Measurements from ENCODE around the gene SLC7A10. TPM values are rescaled to one million over a fixed set of nuclear protein-coding genes. Genes with fewer than 3 reads are reported as not detected.

SLC7A10 gene
- total RNA-seq, 1 experiment from 2014 or later = not detected

GRCh38 chr19:33255781-33256180 is 30.1 kb upstream of the SLC7A10 start:
- DNase-seq (ENCODE audit: low spot score) = no peak

DNA sequence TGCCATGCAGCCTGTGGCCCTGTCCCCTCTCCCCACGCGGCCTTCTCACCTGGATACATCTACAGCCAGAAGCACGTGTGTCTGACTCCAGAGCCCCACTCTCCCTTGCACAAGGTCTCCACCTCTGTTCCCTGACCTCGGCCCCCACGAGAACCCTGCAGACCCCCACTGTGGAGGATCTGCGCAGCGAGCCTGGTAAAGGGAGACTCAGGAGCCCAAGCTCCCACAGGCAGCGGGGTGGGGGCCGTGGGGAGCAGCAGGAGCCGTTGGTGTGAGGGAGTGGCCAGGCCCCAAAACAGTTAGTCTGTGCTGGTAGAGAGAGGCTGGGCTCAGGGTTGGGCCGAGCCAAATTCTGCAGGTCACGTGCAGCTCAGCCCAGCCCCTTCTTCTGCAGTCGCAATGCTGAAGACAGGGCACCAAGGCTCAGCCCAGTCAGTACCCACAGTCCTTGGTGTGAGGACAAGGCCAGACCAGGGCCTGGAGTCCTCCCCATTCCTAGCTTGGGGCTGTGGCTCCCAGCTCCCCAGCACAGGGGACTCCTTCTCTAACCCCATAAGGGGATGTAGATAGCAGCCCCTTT is 28.7 kb upstream of the SLC7A10 start:
- DNase-seq (ENCODE audit: low spot score) = no peak

GRCh38 chr19:33252971-33253370 is 27.3 kb upstream of the SLC7A10 start:
- no peak for DNase-seq (ENCODE audit: low spot score)

DNA sequence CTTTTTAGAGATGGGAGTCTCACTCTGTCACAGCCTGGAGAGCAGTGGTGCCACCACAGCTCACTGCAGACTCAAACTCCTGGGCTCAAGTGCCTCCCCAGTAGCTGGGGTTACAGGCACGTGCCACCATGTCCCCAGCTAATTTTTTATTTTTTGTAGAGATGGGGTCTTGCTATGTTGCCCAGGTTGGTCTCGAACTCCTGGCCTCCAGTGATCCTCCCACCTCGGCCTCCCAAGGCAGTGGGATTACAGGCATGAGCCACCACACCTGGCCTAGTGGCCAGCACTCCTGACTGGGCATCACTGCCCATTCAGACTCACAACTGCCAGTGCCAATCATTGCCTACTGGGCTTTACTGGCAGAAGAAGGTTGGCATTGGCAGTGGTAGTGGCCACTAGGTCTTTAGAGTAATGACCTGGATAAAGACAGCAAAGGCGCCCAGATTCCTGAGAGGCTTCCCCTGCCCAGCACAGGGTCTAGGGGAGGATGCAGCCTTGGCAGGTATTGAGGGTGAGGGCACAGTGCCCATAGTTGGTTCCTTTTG is 26.8 kb upstream of the SLC7A10 start:
- DNase-seq (ENCODE audit: low spot score) = no peak

- DNase-seq (ENCODE audit: low spot score) = no peak
Measured at GRCh38 chr19:33251526-33252090, 26.0 kb upstream of the SLC7A10 start.

GRCh38 chr19:33251076-33251475 is 25.4 kb upstream of the SLC7A10 start:
- DNase-seq (ENCODE audit: low spot score) = no peak

GRCh38 chr19:33250500-33250899 is 24.9 kb upstream of the SLC7A10 start:
- DNase-seq (ENCODE audit: low spot score) = no peak

DNA sequence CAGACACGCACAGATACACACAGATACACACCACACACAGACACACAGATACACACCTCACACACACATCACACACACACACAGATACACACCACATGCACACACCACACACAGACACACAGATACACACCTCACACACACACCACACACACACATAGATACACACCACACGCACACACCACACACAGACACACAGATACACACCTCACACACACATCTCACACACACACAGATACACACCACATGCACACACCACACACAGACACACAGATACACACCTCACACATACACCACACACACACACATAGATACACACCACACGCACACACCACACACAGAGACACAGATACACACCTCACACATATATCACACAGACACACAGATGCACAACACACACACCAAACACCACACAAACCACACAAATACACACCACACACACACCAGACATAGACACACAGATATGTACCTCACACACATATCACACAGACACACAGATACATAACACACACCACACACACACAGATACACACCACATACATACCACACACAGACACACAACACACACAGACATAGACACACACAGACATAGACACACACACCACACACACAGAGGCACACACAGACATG is 24.2 kb upstream of the SLC7A10 start:
- DNase-seq (ENCODE audit: low spot score) = no peak

DNA sequence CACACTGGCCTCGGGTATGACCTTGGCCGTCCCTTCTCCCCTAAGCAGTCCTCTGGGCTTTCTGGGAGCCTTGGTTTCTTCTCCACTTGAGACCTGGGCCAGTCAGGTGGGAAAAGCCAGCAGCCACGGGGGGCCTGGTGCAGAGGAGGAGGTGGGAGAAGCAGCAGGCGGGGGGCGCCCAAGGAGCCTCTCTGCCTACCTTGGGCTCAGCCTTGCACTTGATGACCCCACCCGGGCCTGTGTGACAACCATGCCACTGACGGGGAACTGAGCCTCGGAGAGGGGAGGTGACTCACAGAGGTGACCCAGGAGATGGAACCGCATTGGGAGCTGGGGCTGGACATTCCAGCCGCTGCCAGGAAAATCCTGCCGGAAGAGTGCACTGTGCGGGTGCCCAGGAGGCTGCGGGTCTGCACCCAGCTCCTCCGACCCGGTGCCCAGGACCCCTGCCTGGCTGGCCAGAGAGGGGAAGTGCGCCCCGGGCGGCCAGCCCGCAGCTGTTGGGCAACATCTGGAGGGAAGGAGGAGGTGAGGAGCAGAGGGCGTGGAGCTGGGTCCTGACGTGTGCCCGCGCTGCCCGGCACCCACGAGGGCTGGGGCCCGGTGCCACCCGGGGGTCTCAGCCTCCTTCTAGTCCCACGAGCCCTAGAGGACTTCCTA is 23.4 kb upstream of the SLC7A10 start:
- DNase-seq (ENCODE audit: low spot score) = peak; percentile 64

GRCh38 chr19:33248553-33248953 is 22.9 kb upstream of the SLC7A10 start:
- no peak for DNase-seq (ENCODE audit: low spot score)

- no peak for DNase-seq (ENCODE audit: low spot score)
Measured at GRCh38 chr19:33248104-33248503, 22.5 kb upstream of the SLC7A10 start.

- no peak for DNase-seq (ENCODE audit: low spot score)
Measured at GRCh38 chr19:33247441-33247819, 21.8 kb upstream of the SLC7A10 start.

- no peak for DNase-seq (ENCODE audit: low spot score)
Measured at GRCh38 chr19:33246709-33247440, 21.2 kb upstream of the SLC7A10 start.

GRCh38 chr19:33245948-33246708 is 20.5 kb upstream of the SLC7A10 start:
- peak; percentile 43 for DNase-seq (ENCODE audit: low spot score)

- DNase-seq (ENCODE audit: low spot score) = no peak
Measured at GRCh38 chr19:33242911-33243310, 17.3 kb upstream of the SLC7A10 start.

DNA sequence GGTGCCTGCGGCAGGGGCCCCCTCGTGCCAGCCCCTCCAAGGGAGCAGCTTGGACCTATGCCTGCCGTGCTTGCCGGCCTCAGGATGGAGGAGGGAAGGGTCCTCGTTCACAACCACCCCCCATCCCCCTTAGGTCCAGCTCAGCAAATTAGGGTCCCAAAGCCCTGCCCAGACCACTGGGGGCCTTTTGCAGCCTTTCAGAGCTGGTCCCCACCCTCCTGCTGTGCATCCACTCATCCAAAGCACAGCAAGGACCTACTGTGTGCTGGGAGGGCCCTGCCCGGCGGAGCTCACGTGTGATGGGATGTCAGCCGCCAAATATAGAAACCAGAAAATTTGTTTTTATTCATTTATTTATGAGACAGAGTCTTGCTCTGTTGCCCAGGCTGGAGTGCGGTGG is 16.5 kb upstream of the SLC7A10 start:
- no peak for DNase-seq (ENCODE audit: low spot score)

GRCh38 chr19:33241530-33242101 is 16.0 kb upstream of the SLC7A10 start:
- peak; percentile 46 for DNase-seq (ENCODE audit: low spot score)

GRCh38 chr19:33241091-33241529 is 15.5 kb upstream of the SLC7A10 start:
- no peak for DNase-seq (ENCODE audit: low spot score)

- no peak for DNase-seq (ENCODE audit: low spot score)
Measured at GRCh38 chr19:33240181-33240771, 14.6 kb upstream of the SLC7A10 start.
